Parathyroid adenoma (tissue), 2 donors: ENCODE data around the gene STARD3NL.
"Not testable (repeated sequence)": the region's sequence is repeated elsewhere in the genome, so short reads cannot be mapped to it uniquely, and the experiment has no call there.

Experiments
- H2AFZ ChIP-seq: fragments of 300-600 bp; sonication (generic); one replicate; pipeline ENCODE4 v1.7.0; 2017; ENCODE audit warnings: antibody characterized with exemption, mild to moderate bottlenecking
- H3K27ac ChIP-seq: fragments of 300-600 bp; sonication (generic); one replicate; pipeline ENCODE4 v1.7.0; 2017
- H3K27me3 ChIP-seq: fragments of 300-600 bp; sonication (generic); one replicate; pipeline ENCODE4 v1.7.0; 2017; ENCODE audit warnings: low read length; ENCODE audit not compliant: control insufficient read depth, insufficient read depth
- H3K36me3 ChIP-seq: fragments of 300-600 bp; sonication (generic); one replicate; pipeline ENCODE4 v1.7.0; 2017; ENCODE audit warnings: low read length; ENCODE audit not compliant: control insufficient read depth, insufficient read depth
- H3K4me1 ChIP-seq: fragments of 300-600 bp; sonication (generic); one replicate; pipeline ENCODE4 v1.7.0; 2017; ENCODE audit warnings: control low read depth
- H3K4me2 ChIP-seq: fragments of 300-600 bp; sonication (generic); one replicate; pipeline ENCODE4 v1.7.0; 2017; ENCODE audit warnings: low read length
- H3K4me3 ChIP-seq: fragments of 300-600 bp; sonication (generic); one replicate; pipeline ENCODE4 v1.7.0; 2017; ENCODE audit warnings: low read depth, low read length
- H3K79me2 ChIP-seq: fragments of 300-600 bp; sonication (generic); one replicate; pipeline ENCODE4 v1.7.0; 2017; ENCODE audit warnings: control low read depth
- H3K9ac ChIP-seq: fragments of 300-600 bp; sonication (generic); one replicate; pipeline ENCODE4 v1.7.0; 2017; ENCODE audit warnings: mild to moderate bottlenecking
- H3K9me3 ChIP-seq: fragments of 300-600 bp; sonication (generic); one replicate; pipeline ENCODE4 v1.7.0; 2017; ENCODE audit warnings: low read length; ENCODE audit not compliant: control insufficient read depth
- TF ChIP-seq, protein P1 (sequence below): fragments of 300-600 bp; sonication (generic); IDR thresholded peaks from one replicate; pipeline ENCODE4 v1.7.0; 2017; ENCODE audit warnings: antibody characterized with exemption, mild to moderate bottlenecking
- donor health status: primary hyperparathyroidism.

STARD3NL gene

DNA sequence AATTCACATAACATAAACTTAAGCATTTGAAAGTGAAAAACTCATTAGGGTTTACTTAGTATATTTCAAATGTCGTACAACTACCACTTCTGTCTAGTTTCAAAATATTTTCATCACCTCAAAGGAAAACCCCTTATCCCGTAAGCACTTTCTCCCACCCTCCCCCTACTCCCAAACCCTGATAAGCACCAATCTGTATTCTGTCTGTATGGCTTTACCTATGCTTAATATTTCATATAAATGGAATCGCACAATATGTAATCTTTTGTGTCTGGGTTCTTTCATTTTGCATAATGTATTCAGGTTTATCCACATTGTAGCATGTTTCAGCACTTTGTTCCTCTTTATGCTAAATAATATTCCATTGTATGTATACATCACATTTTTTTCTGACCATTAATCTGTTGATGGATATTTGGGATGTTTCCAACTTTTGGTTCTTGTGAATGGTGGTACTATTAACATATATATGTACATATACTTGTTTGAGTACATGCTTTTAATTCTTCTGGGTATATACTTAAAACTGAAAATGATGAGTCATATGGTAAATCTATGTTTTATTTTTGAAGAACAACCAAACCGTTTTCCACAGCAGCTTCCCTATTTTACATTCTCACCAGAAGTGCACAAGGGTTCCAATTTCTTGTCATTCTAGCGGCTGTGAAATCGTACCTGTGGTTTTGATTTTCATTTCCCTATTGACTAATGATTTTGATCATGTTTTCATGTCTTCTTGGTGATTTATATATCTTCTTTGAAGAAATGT lies 6.2 kb upstream of the STARD3NL start:
- Histone ChIP-seq H3K27me3 (no peaks in the 10 kb centered on the region), H3K4me2 (no peak overlapping the region), H3K9ac (no peak overlapping the region), H3K27ac (no peak overlapping the region), H3K79me2 (no peaks in the 10 kb centered on the region), H2AFZ (no peak overlapping the region), H3K4me1 (no peaks in the 10 kb centered on the region), H3K4me3 (no peak overlapping the region), H3K9me3 (no peaks in the 10 kb centered on the region), H3K36me3 (no peaks in the 10 kb centered on the region)
- TF ChIP-seq, protein P1, sequence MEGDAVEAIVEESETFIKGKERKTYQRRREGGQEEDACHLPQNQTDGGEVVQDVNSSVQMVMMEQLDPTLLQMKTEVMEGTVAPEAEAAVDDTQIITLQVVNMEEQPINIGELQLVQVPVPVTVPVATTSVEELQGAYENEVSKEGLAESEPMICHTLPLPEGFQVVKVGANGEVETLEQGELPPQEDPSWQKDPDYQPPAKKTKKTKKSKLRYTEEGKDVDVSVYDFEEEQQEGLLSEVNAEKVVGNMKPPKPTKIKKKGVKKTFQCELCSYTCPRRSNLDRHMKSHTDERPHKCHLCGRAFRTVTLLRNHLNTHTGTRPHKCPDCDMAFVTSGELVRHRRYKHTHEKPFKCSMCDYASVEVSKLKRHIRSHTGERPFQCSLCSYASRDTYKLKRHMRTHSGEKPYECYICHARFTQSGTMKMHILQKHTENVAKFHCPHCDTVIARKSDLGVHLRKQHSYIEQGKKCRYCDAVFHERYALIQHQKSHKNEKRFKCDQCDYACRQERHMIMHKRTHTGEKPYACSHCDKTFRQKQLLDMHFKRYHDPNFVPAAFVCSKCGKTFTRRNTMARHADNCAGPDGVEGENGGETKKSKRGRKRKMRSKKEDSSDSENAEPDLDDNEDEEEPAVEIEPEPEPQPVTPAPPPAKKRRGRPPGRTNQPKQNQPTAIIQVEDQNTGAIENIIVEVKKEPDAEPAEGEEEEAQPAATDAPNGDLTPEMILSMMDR = no peak

- H3K27me3 ChIP-seq, H3K36me3 ChIP-seq, H3K79me2 ChIP-seq, H3K4me2 ChIP-seq, H3K4me3 ChIP-seq, H3K27ac ChIP-seq, H3K9me3 ChIP-seq, H3K9ac ChIP-seq, H3K4me1 ChIP-seq, H2AFZ ChIP-seq: not testable (repeated sequence)
These were observed 2.5 kb upstream of the STARD3NL start for GRCh38 chr7:38175547-38175946.

- H3K27me3 ChIP-seq = no peaks in the 10 kb centered on the region
- H3K9ac ChIP-seq = no peak overlapping the region
- peak overlapping the region; percentile 95 for H2AFZ ChIP-seq
- no peaks in the 10 kb centered on the region for H3K9me3 ChIP-seq
- no peaks in the 10 kb centered on the region for H3K36me3 ChIP-seq
- TF ChIP-seq, protein P1 = no peak
- H3K4me1 ChIP-seq = peaks cover 5% of the 10 kb centered on the region
- H3K27ac ChIP-seq = peak overlapping the region; percentile 74
- peaks cover 4% of the 10 kb centered on the region for H3K79me2 ChIP-seq
- H3K4me3 ChIP-seq = peak overlapping the region; percentile 91
- H3K4me2 ChIP-seq = peak overlapping the region; percentile 72
These were observed 433 bp upstream of the STARD3NL start for GRCh38 chr7:38177621-38178003.

DNA sequence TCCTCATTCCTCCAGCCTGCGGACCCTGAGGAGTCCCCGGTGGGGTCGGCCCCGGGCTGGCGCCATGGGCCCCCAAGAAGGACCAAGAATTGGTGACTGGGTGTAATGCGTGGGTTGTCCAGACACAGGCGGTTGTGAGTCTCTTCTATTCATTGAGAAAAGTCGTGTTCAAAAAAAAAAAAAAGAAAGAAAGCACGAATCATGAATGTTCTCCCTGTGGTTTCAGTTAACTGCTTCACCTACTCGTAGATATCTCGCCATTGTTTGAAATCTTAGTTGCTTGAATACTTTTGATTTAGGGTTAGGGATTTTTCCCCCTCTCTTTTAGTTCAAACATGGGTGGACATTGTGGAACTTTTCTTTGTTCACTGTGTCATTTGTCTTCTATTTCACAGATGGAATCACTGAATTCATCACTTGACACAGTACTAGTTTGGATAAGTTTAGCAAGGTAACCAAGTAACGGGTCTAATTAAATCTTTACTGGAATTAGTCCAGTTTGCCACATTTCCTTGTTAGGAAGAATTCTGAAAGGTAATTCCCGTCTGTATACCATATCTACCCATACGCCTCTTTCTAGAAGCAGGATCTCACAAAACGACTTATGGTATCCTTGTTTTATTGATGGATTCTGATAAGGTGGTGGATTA lies 775 bp downstream of the STARD3NL start:
- H2AFZ ChIP-seq = peak overlapping the region; percentile 95
- H3K27me3 ChIP-seq = no peaks in the 10 kb centered on the region
- H3K9ac ChIP-seq = peak overlapping the region; percentile 22
- H3K79me2 ChIP-seq = peaks cover 8% of the 10 kb centered on the region
- H3K9me3 ChIP-seq = no peaks in the 10 kb centered on the region
- peak overlapping the region; percentile 72 for H3K4me2 ChIP-seq
- H3K4me1 ChIP-seq = peaks cover 5% of the 10 kb centered on the region
- H3K4me3 ChIP-seq = peak overlapping the region; percentile 91
- TF ChIP-seq, protein P1 = no peak
- H3K36me3 ChIP-seq = no peaks in the 10 kb centered on the region
- H3K27ac ChIP-seq = peak overlapping the region; percentile 74

GRCh38 chr7:38179776-38180226 lies 1.8 kb downstream of the STARD3NL start:
- no peak overlapping the region for H3K4me2 ChIP-seq
- H3K79me2 ChIP-seq = peaks cover 14% of the 10 kb centered on the region
- TF ChIP-seq, protein P1 = no peak
- peak overlapping the region; percentile 91 for H3K4me3 ChIP-seq
- H3K9me3 ChIP-seq = no peaks in the 10 kb centered on the region
- H3K27ac ChIP-seq = peak overlapping the region; percentile 29
- H3K27me3 ChIP-seq = no peaks in the 10 kb centered on the region
- H3K4me1 ChIP-seq = peaks cover 5% of the 10 kb centered on the region
- H3K9ac ChIP-seq = no peak overlapping the region
- peak overlapping the region; percentile 17 for H2AFZ ChIP-seq
- no peaks in the 10 kb centered on the region for H3K36me3 ChIP-seq
